Activated T-cell treated with anti-CD3 and anti-CD28 coated beads, Interleukin-2, amount 50 U/mL, for 48 hours (primary cell): Measurements from ENCODE around the gene SH3PXD2A.

Experiments
- DNase-seq, 2 experiments: peaks; one replicate each; pipeline ENCODE4 v3.0.0-alpha.2; 2020

Gene SH3PXD2A

DNA sequence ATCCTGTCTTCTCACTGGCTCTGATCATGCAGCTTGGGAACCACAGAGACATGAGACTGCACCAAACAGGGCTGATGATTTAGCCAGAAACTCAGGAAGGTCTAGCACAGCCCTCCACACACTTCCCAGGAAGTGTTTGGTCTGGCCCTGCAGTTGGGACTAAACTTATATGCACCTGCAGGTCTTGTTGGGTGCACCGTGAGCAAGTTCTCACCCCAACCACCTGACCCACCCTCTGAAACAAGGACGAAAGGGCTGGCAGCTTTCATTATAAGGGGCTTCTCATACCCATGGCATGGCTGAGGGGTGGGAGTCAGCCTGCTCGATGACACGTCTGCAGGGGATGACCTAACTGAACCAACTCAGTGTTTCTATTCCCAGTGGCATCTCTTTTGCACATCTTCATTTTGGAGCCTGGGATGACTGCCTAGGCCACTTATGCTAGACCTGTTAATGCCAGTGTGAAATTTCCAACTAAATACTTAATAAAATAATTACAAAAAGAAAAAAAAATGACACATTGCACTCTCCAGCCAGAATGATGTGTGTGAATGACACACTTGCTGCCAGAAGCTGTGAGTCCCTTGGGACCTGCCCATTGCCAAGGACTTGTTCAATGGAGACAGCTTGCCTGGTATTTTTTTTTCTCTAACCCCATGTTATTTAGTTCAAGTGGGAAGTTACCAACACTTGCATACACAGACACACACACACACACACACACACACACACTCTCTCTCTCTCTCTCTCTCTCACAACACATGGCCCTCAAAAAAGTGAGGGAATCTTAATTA is 259.2 kb downstream of the SH3PXD2A start:
- no peak for DNase-seq

DNA sequence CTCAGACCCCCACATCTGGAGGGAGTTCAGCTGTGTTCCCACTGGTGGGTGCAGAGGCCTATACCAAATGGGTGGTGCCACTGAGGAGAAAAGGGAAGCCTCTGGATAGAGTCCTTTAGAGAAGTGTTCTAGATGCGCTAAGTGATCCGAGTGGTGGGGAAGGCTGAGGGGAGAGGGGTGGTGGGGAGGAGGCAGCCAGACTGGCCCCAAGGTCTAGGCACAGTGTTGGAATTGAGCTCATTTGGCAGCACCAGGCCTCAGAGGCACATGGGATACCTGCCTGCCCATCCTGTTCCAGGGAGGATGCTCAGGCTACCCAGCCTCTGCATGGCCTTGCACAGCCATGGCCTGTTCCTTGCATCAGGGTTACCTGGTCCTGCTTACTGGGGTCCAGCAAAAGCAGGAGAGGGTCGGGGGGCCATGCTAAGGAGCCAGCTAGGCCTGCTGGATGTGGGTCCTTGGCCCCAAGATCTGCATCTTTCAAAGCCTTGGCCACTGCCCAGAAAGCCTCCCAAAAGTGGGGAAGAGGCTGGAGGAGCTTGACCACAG is 262.3 kb downstream of the SH3PXD2A start:
- no peak for DNase-seq

DNA sequence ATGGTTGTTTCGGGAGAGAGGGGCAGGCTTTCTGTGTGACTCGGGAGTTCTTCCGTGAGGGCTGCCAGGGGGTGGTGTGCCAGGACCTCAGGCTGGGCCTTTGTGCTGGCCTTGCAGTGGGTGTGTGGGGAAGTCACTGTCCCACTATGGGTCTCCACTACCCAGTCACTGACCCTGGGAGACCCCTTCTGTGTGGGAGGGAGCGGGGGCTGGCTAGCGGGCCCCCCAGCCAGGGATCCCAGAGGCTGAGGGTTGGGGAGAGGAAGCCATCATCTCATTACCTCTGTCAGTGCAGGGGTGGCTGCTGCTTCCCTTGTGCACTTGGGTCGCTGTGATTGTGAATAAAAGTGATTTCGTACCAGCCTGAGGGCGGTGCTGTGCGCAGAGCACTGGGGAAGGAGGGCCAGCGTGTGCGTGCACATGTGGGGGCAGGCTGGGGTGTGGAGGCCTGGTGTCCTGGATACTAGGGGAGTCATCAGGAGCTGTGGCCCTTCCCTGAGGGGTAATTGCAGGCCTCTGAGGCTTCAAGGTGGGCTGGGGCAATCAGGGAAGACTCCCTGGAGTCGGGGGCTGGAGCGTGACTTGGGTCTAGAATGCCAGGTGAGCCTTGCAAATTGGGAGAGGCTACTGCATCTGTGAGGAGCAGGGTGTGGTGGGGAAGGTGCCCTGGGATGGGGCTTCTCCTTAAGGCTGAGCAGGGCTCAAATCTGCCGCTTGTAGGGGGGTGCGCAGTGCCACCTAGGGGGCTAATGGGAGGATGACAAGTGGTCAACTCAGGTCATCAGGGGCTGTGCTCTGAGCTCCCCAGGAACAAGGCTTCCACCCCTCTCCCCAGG is 263.0 kb downstream of the SH3PXD2A start:
- peak; percentile 66 for DNase-seq

DNA sequence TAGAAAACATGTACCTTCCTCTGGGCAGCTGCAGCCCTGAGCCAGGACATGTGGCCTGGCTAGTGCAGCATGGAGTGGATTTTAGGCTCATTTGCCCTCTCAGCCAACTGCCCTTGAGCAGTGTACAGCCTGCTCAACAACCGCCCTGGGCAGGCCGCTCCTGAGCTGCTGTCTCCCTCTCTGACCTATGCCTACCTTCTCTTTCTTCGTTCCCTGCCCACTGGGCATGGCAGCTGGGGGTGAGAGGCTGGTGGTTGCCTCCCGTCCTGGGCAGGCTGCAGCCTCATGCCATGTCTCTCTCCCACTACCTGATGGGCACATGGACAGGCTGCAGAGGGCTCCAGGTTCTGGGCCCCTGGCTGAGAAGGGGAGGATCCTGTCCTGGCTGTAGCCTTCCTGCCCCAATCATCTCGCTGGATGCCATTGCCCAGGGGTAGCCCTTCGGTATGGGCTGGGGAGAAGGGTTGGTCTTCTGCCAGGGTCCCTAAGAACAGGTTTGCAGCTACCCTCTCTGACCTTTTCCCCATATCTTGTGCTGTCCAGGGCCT is 264.6 kb downstream of the SH3PXD2A start:
- no peak for DNase-seq

DNA sequence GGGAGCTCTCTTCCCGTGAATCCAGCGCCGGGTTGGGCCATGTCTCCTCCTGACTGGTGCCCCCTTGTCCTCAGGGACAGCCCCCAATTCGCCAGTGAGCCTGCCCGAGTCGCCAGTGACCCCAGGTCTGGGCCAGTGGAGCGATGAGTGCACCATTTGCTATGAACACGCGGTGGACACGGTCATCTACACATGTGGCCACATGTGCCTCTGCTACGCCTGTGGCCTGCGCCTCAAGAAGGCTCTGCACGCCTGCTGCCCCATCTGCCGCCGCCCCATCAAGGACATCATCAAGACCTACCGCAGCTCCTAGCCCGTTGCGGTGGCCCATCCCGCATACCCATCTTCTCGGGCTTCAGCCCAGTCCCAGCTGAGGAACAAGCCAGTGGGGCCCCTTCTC is 265.3 kb downstream of the SH3PXD2A start:
- no peak for DNase-seq

DNA sequence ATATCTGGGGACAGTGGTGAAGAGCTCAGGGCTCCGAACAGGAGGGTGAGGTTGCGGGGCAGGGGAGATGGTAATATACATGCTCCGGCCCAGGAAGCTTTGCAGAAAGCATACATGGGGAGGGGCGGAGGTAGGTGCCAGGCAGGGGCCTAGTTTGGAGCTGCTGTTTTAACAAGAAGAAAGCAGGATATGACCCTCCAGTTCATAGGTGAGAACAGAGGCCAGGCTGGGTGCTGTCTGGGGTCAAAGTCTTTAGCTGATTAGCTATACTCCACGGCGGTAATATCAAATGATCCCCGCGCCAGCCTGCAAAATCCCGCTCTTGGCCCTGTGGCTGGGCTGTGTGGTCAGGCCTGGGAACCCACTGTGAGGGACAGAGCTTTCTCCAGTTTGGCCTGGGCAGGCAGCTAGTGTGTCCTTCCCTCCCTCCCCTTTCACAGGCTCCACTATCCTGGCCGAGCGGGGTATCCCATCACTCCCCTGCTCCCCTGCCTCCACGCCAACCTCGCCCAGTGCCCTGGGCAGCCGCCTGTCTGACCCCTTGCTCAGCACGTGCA is 266.2 kb downstream of the SH3PXD2A start:
- no peak for DNase-seq

DNA sequence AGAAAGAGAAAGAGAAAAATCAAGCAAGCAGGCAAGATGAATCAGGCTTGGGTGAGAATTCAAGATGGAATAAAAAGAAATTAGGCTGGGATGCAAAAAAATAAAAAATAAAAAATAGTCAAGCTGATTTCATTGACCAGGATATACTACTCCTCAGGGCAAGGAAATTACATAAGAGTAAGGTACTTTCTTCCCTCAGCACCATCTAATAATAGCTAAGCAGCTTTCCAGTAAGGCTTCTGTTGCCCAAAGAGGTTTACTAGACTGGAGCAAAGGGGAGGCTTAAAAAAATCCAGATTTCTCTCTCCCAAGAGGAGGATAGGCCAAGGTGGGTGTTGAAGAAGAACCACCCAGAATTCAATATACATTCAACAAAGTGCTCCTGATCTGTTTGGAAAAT is 268.3 kb downstream of the SH3PXD2A start:
- no peak for DNase-seq

DNA sequence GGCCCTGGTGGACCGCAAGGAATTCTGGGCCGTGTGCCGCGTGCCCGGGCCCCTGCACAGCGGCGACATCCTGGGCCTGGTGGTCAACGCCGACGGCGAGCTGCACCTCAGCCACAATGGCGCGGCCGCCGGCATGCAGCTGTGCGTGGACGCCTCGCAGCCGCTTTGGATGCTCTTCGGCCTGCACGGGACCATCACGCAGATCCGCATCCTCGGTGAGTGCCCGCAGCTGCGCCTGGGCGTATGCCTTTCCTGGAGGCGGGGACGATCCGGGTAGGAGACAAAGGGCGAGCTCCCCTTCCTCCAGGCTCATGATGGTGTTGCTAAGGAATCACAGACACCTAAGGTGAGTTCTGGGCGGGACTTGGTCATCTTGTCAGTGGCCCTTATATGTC is 270.4 kb downstream of the SH3PXD2A start:
- peak in 1 of 2 experiments; percentile 31 for DNase-seq

DNA sequence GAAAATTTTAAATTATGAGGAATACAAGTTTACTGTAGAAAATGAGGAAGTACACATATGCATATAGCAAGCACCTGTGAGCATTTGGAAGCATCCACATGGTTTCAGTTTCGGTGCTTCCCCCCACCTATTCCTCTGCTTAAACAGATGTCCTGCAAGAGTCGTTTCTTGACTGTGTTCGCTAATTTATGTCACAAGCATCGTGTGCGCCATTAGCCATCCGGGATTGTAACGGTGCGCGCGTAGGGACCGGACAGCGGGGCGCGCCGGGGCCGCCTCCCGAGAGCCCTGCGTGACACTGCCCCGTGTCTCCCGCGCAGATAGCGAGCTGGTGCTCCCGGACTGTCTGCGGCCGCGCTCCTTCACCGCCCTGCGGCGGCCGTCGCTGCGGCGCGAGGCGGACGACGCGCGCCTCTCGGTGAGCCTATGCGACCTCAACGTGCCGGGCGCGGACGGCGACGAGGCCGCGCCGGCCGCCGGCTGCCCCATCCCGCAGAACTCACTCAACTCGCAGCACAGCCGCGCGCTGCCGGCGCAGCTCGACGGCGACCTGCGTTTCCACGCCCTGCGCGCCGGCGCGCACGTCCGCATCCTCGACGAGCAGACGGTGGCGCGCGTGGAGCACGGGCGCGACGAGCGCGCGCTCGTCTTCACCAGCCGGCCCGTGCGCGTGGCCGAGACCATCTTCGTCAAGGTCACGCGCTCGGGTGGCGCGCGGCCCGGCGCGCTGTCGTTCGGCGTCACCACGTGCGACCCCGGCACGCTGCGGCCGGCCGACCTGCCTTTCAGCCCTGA is 271.0 kb downstream of the SH3PXD2A start:
- peak; percentile 73 to 80 for DNase-seq

DNA sequence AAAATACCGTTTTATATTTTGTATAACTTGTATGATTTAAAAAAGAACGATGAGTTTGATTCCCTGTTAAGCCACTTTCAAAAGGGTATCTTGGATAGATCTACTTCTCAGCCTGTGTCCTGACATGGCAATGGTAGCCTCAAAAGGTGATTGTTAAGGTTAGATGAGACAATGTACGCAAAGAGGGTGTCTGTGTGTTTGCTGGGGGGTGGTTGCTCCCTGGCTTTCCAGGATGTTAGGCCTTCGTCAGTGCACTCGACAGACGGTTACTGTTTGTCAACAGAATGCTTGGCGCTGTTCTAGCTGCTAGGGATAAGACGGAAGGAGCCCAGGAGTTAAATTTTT is 271.5 kb downstream of the SH3PXD2A start:
- DNase-seq: no peak

DNA sequence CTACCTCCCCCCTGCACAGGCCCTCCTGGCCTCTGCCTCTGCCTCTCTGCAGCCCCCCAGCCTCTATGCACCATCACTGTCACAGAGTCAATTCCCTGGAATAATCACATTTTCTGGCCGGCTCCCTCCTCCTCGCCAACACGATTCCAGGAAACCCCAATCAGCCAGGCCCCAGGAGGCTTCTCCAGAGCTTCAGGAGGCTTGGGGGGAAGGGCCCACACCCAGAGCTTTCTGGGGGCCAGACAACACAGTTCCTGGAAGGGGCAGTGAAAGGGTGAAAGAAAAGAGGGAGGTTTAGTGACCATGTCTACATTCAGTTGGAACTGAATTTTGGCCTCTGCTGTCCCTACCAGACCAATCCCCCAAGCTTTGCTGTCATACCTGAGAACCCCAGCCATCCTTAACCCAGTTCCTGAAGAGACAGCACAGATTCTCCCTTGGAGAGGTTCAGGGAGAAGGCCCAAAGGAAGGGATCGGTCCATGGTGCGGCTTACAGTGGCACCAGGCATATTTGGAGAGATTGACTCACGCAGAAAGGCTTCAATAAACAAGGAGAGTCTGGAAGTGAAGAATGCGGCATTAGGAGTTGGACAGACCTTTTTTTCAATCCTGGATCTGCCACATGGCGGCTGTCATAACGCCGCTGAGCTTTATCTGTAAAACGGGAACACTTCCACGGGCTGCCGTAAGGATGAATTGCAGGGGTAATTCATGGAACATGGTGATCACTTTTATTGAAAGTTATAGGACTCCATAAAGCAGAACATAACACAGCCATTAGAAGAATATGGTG is 272.8 kb downstream of the SH3PXD2A start:
- DNase-seq: no peak

DNA sequence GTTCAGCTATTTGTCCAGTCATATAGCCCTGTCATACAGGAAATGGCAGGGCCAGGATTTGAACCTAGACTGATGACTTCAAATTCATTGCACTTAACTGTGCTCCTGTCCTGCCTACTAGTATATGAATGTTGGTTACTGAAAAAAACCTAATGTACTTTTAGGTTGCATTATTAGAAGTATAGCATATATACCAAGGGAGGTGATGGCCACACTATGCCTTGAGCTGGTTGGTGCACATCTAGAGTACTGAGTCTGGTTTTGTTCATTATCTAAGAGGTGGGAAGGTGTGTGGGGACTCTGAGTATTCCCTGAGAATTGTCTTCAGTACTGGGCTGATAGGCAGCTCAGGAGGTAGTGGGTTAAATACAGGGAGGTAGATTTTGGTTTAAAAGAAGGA is 273.9 kb downstream of the SH3PXD2A start:
- DNase-seq: no peak

DNA sequence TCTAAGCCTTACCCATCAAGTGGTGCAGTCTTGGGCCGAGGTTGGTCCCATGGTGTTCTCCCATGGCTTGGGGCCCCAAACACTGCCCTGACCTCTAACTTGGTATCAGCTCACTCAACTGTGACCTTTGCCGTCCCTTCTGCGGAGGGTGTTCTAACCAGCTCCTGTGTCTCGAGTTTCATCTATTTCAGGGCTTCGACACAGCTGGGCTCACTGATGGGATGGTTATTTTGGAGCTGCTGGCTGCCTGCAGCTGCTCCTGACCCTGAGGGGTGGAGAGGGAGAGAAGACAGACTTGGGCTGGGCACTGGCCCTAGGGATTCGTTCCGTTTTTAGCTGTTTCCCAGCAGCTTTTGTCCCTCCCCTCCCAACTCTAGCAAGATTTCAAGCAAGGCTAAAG is 274.9 kb downstream of the SH3PXD2A start:
- DNase-seq: no peak

DNA sequence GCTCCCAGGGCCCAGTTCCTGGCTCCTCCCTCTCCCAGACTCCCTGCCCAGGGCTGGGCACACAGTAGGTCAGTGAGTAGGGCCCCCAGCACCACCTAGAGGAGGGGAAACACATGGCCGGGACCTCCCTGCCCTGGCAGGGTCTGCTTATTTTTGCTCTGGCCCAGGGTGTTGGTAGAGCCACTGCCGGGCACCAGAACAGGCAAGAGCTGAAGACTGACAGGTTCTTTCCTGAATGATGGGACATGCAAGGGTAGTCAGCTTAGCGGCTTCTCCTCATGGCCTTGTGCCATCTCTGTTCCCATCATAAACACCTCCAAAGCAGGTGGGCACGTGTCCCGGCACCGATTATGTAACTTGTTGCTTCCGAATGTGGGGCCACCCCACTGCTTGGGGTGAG is 275.4 kb downstream of the SH3PXD2A start:
- DNase-seq: no peak

DNA sequence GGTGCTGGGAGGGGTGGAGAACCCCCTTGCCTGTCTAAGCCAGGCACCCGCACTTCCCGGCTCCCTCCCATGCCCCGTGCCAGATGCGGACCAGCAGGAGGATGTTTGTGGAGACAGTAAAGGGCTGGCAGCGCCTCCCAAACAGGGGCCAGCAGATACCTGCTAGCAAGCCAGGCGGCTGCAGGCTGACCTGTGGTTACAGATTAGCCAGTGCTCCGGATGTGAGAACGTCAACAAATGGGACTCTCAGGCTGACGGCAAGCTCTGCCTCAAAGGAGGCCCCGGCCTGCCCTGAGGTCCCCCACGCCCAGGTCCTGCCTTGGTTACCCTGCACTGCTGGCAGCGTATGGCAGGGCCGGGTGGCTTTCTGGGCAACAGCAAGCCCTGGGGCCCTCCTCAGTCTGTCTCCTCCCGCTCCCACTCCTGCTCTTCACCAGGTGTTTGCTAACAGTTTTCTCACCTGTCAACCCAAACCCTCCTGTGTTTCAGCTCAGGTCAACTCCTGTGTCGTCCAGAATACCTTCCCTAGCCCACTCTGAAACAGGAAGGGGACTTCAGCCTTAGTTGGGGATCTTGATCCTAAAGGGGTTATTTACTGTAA is 276.5 kb downstream of the SH3PXD2A start:
- DNase-seq: no peak

DNA sequence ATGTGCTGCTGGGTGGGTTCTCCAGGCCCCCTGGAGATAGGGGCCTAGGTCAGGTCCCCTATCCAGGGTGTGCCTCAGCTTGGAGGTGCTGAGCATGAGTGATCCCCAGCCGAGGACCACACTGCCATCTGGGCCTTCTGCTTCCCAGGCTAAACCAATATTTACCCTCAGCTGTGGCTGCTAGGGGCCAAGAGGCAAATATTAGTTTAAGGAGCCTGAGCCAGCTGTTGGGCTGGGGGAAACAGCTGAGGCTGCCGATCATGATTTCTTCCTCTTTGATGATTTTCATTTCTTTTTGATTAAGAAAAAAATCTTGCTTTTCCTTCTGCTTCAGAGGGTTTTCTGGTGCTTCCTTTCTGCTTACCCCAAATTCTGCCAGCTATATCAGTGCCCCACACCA is 278.5 kb downstream of the SH3PXD2A start:
- no peak for DNase-seq

DNA sequence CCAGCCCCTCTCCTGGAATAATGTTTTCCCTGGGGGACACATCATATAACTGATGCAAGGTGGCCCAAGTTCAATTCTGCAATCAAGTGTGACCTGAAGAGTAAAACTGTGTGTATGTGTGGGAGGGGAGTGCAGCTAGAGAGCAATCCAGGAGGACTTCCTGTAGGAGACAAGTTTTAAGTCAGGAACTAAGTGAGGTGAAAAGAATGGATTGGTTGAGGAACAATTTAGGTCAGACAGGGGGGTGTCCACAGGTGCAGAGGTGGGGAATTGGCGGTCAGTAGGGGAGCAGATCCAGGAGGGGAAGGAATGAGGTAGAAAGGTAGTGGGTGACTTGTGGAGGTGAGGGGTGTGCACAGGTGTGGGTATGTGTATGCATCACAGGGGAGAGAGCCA is 279.3 kb downstream of the SH3PXD2A start:
- DNase-seq: no peak

DNA sequence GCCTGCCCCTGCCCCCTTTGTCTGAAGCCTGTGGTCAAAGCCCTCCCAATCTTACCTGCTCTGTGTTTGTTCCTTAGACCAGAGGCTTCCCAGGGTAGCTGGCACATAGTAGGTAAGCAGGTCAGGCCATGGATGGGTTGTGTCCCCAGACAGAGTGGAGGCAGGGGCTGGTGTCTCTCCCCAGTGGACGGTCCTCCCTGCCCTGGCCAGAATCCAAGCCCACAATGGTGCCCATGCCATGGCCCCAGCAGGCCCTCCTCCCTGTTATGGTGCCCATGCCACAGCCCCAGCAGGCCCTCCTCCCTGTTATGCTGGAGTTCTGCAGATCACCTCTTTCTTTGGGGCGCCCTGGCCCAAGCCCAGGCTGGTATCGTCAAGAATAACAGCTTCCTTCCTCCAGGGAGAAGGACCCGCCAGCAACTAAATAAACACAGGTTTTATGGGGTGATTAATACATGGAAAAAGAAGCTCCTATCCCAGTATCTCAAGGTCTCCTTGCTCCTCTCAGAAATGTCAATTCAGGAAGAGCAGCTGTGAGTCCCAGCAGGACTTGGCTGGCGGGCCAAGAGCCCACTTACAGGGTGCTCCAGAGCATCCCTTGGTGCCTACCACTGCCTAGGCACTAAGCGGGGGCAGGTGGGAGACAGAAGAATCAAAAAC is 279.8 kb downstream of the SH3PXD2A start:
- no peak for DNase-seq

DNA sequence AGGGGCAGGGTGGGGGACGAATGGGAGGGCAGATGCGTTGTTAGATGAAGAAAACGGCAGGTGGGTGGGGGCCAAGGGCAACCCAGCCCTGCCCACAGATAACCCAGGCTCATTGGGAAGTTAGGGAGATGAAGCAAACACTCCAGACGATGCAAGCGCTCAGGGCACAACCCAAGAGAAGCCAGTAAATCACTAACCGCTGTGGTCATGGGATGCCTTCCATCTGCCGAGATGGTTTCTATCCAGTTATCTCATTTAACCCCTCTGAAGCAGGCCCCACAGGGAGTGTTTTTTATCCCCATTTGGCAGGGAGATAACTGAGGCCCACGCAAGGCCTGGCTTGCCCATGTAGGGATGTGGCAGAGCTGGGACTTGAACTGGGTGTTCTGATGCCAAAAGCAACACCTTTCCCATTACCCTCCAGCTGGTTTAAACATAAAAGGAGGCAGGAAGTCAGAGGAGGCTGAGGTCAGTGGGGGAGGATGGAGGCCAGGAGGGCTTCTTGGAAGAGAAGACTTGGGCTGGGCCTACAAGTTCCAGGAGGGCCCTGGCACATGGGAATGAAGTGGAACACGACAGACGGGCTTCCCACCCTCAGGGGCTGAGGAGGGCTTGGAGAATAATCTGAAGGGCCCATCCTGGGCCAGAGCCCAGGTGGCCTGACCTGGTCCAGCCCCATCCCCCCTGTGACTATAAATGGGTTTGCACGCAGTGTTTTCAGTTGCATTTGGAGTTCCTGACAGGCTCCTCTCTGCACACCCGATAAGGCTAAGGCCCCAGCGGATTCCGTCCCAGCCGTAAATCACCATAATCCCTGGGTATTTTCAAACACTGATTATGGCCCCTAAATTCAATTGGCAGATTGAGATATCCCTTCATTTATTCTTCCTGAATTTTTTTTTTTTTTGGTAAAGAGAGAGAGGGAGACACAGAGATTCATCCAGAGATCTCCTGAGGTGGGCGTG is 281.0 kb downstream of the SH3PXD2A start:
- DNase-seq: no peak

DNA sequence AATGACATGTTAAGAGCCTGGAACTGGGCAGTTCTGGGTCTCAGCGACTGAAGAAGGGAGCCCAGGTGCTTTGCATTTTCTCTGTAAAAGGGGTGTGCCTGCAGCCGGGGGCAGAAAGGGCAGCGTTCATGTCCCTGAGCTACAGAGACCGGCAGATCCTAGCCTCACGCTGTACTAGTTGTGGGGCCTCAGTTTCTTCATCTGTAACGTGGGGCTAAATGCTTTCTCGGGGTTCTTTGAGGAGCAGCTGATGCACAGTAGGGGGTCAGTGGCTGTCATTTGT is 282.2 kb downstream of the SH3PXD2A start:
- DNase-seq: no peak
